ENCODE measurements around the gene MYH11. TPM values are rescaled to one million over a fixed set of nuclear protein-coding genes. Genes with fewer than 3 reads are reported as not detected.

The MYH11 gene
- total and polyA plus RNA-seq, 8 donors: 47.3 to 208 (median 124) TPM

- Histone ChIP-seq H3K9me3 (no peaks in the 10 kb centered on the region), H3K4me1 (peaks cover 0 to 19% of the 10 kb centered on the region in 2 donors), H3K27me3 (peaks cover 0 to 14% of the 10 kb centered on the region in 2 donors), H3K4me3 (no peak overlapping the region), H3K36me3 (no peaks in the 10 kb centered on the region), H3K27ac (no peak overlapping the region)
- no peak for TF ChIP-seq CTCF (IDR thresholded peaks at IDR 0.05)
- ATAC-seq (no peak), DNase-seq (no peak)
- intact Hi-C loops (cut with DNase I): no loop called here
These were observed 19.7 kb downstream of the MYH11 start for GRCh38 chr16:15836965-15837611.

- Histone ChIP-seq H3K9me3 (no peaks in the 10 kb centered on the region), H3K36me3 (no peaks in the 10 kb centered on the region), H3K27me3 (peaks cover 0 to 8% of the 10 kb centered on the region in 2 donors), H3K4me3 (no peak overlapping the region), H3K27ac (no peak overlapping the region), H3K4me1 (peaks cover 0 to 19% of the 10 kb centered on the region in 2 donors)
- TF ChIP-seq CTCF (IDR thresholded peaks at IDR 0.05): no peak
- ATAC-seq: no peak
- no peak for DNase-seq
- intact Hi-C loops (cut with DNase I): no loop called here
These were observed 20.8 kb downstream of the MYH11 start for GRCh38 chr16:15836074-15836473.

- no peak for TF ChIP-seq CTCF (IDR thresholded peaks at IDR 0.05)
These were observed 21.5 kb downstream of the MYH11 start for GRCh38 chr16:15835136-15835878.

GRCh38 chr16:15834502-15834901 is 22.3 kb downstream of the MYH11 start:
- intact Hi-C loops (cut with DNase I): no loop called here
- H3K4me1 ChIP-seq: peaks cover 0 to 19% of the 10 kb centered on the region in 2 donors
- ATAC-seq: no peak
- TF ChIP-seq CTCF (IDR thresholded peaks at IDR 0.05): no peak
- H3K9me3 ChIP-seq: no peaks in the 10 kb centered on the region
- peaks cover 0 to 3% of the 10 kb centered on the region in 2 donors for H3K27me3 ChIP-seq
- H3K27ac ChIP-seq: no peak overlapping the region
- no peaks in the 10 kb centered on the region for H3K36me3 ChIP-seq
- DNase-seq: no peak
- no peak overlapping the region for H3K4me3 ChIP-seq

More at GRCh38 chr16:15835136-15835878, 21.5 kb downstream of the MYH11 start:
- H3K36me3 ChIP-seq: no peaks in the 10 kb centered on the region
- no peaks in the 10 kb centered on the region for H3K9me3 ChIP-seq
- ATAC-seq: peak; percentile 77
- intact Hi-C loops (cut with DNase I): no loop called here
- DNase-seq: no peak
- H3K27ac ChIP-seq: no peak overlapping the region
- H3K4me1 ChIP-seq: peaks cover 0 to 19% of the 10 kb centered on the region in 2 donors
- no peak overlapping the region for H3K4me3 ChIP-seq
- peaks cover 0 to 8% of the 10 kb centered on the region in 2 donors for H3K27me3 ChIP-seq

- Histone ChIP-seq H3K27ac (no peak overlapping the region), H3K4me3 (no peak overlapping the region), H3K27me3 (no peaks in the 10 kb centered on the region), H3K4me1 (peaks cover 0 to 19% of the 10 kb centered on the region in 2 donors), H3K36me3 (no peaks in the 10 kb centered on the region), H3K9me3 (no peaks in the 10 kb centered on the region)
- DNase-seq (no peak), ATAC-seq (no peak)
- no peak for TF ChIP-seq CTCF (IDR thresholded peaks at IDR 0.05)
- intact Hi-C loops (cut with DNase I): no loop called here
These were observed 23.3 kb downstream of the MYH11 start for GRCh38 chr16:15833541-15833940.
